GM12878 (cell line): ENCODE measurements around the gene BICC1. TPM values are rescaled to one million over a fixed set of nuclear protein-coding genes. Genes with fewer than 3 reads are reported as not detected.

Experiments
- ATAC-seq: fragments of 200-7000 bp; cut with Tn5 transposase; 3 replicates; pipeline ENCODE4 v1.9.1; 2020; ENCODE audit warnings: mild to moderate bottlenecking, moderate library complexity
- BruUV-seq: library from RNA; stranded (reverse); fragments of 400-500 nt; replicated peaks from 2 replicates; lab custom pipeline; 2021; lab: Mats Ljungman, UMichigan
- CTCF ChIA-PET: fragments of 300-600 bp; sonication (Branson Sonifier 250); formaldehyde crosslinking; extraction: SDS; loops from one replicate; lab custom pipeline; 2021; ENCODE audit warnings: inconsistent platforms; lab: Yijun Ruan, JAX
- POLR2A ChIA-PET: fragments of 350-600 bp; formaldehyde crosslinking; extraction: SDS; loops from one replicate; lab custom pipeline; 2021; ENCODE audit warnings: inconsistent platforms; lab: Charles Lee
- RAD21 ChIA-PET: fragments of 300-600 bp; sonication (Branson Sonifier 250); formaldehyde crosslinking; loops from one replicate; lab custom pipeline; 2023; ENCODE audit warnings: antibody characterized with exemption; ENCODE audit not compliant: unreplicated experiment; lab: Charles Lee
- SMC1A ChIA-PET: fragments of 300-600 bp; sonication (Branson Sonifier 250); formaldehyde crosslinking; loops from one replicate; lab custom pipeline; 2023; ENCODE audit not compliant: unreplicated experiment, uncharacterized antibody; lab: Charles Lee
- DNase-seq: peaks from one replicate; pipeline ENCODE4 v3.0.0-alpha.2; 2011; ENCODE audit warnings: low read depth, low spot score
- FAIRE-seq: peaks from 3 replicates; lab custom pipeline; 2011; peaks lifted over from hg19 to GRCh38; lab: Jason Lieb, UNC
- H2AFZ ChIP-seq: 2 replicates; pipeline ENCODE4 v1.6.0; 2011; ENCODE audit warnings: low read depth, low read length, control low read depth; ENCODE audit not compliant: control insufficient read depth
- H3K27ac ChIP-seq: 2 replicates; pipeline ENCODE4 v1.5.1; 2011; ENCODE audit warnings: control low read depth; ENCODE audit not compliant: control insufficient read depth, insufficient read depth
- H3K27me3 ChIP-seq, 2 experiments: replicated peaks in 1 of 2; 2 replicates each; pipeline versions ENCODE4 v1.6.0 to v1.6.1; 2011; ENCODE audit warnings: low read length in 1 of 2; ENCODE audit not compliant: control insufficient read depth in 2 of 2, insufficient read depth in 2 of 2
- H3K36me3 ChIP-seq, 2 experiments: 2 replicates each; pipeline ENCODE4 v1.5.1; 2011; ENCODE audit warnings: low read length in 1 of 2; ENCODE audit not compliant: control insufficient read depth in 2 of 2, insufficient read depth in 2 of 2
- H3K4me1 ChIP-seq: 2 replicates; pipeline ENCODE4 v1.6.1; 2011; ENCODE audit warnings: mild to moderate bottlenecking, low read length, moderate library complexity, mixed read lengths; ENCODE audit not compliant: control insufficient read depth, insufficient read depth
- H3K4me2 ChIP-seq: 2 replicates; pipeline ENCODE4 v1.6.0; 2011; ENCODE audit warnings: control low read depth; ENCODE audit not compliant: control insufficient read depth, insufficient read depth
- H3K4me3 ChIP-seq: fragments of 200-600 bp; sonication (generic); 2 replicates; pipeline ENCODE4 v1.5.1; 2016
- H3K79me2 ChIP-seq: 2 replicates; pipeline ENCODE4 v1.6.0; 2011; ENCODE audit warnings: low read length; ENCODE audit not compliant: control insufficient read depth, insufficient read depth
- H3K9ac ChIP-seq: 2 replicates; pipeline ENCODE4 v1.8.0; 2011; ENCODE audit warnings: low read length, control low read depth, mixed read lengths; ENCODE audit not compliant: control insufficient read depth, insufficient read depth
- H3K9me3 ChIP-seq: replicated peaks from 3 replicates; pipeline ENCODE4 v1.5.1; 2011; ENCODE audit warnings: mild to moderate bottlenecking, low read length; ENCODE audit not compliant: control insufficient read depth, insufficient read depth
- H4K20me1 ChIP-seq: 2 replicates; pipeline ENCODE4 v1.6.0; 2011; ENCODE audit not compliant: control insufficient read depth, insufficient read depth
- ATF7 ChIP-seq: fragments of 450-650 bp; IDR thresholded peaks from 2 replicates; pipeline ENCODE4 v1.6.1; 2016; ENCODE audit warnings: low read depth, mild to moderate bottlenecking
- BHLHE40 ChIP-seq, 2 experiments: fragments of 450-650 bp in 1 of 2; IDR thresholded peaks; 2 replicates each; pipeline ENCODE4 v1.6.1; 2011 to 2017; ENCODE audit warnings: low read depth in 2 of 2, borderline replicate concordance in 1 of 2, improper control_type of control experiment in 1 of 2, low read length in 1 of 2, mild to moderate bottlenecking in 1 of 2
- E2F4 ChIP-seq: IDR thresholded peaks from 2 replicates; pipeline ENCODE4 v1.6.1; 2012; ENCODE audit warnings: low read depth, low read length, improper control_type of control experiment
- HCFC1 ChIP-seq: fragments of 150-350 bp; IDR thresholded peaks from 2 replicates; pipeline ENCODE4 v1.6.1; 2014; ENCODE audit warnings: low read length
- IKZF1 ChIP-seq: fragments of 450-650 bp; conservative IDR thresholded peaks from 2 replicates; pipeline ENCODE4 v1.6.1; 2017; ENCODE audit warnings: antibody characterized with exemption, mild to moderate bottlenecking
- NBN ChIP-seq: fragments of 450-650 bp; IDR thresholded peaks from 2 replicates; pipeline ENCODE4 v1.6.1; 2016
- PAX5 ChIP-seq: IDR thresholded peaks from 2 replicates; pipeline ENCODE4 v1.6.1; 2011; ENCODE audit warnings: low read depth, low read length, borderline replicate concordance
- SMAD1 ChIP-seq: fragments of 450-650 bp; IDR thresholded peaks from 2 replicates; pipeline ENCODE4 v1.6.1; 2018; ENCODE audit warnings: mild to moderate bottlenecking, low read depth; ENCODE audit not compliant: partially characterized antibody
- SP1 ChIP-seq: IDR thresholded peaks from one replicate; pipeline ENCODE4 v1.6.1; 2011; ENCODE audit warnings: low read depth, low read length
- SUZ12 ChIP-seq: fragments of 200-600 bp; sonication (generic); IDR thresholded peaks from one replicate; pipeline ENCODE4 v1.6.1; 2018; ENCODE audit warnings: antibody characterized with exemption, mild to moderate bottlenecking; ENCODE audit not compliant: unreplicated experiment
- USF1 ChIP-seq: IDR thresholded peaks from 2 replicates; pipeline ENCODE4 v1.6.1; 2011; ENCODE audit warnings: borderline replicate concordance, low read depth, mild to moderate bottlenecking, moderate library complexity, mixed read lengths, low read length; ENCODE audit not compliant: insufficient read depth; ENCODE audit errors: extremely low read length
- ZNF622 ChIP-seq: fragments of 450-650 bp; IDR thresholded peaks from 2 replicates; pipeline ENCODE4 v1.6.1; 2017; ENCODE audit warnings: mild to moderate bottlenecking, inconsistent platforms
- WGBS: methylation state at CpG from one replicate; pipeline ENCODE4 v1.1.6; 2016; ENCODE audit warnings: low lambda C conversion rate; ENCODE audit not compliant: insufficient replicate concordance, insufficient coverage; ENCODE audit errors: missing lambda C conversion rate; 5-methylcytosine and 5-hydroxymethylcytosine counted together
- in situ Hi-C: fragments of 300-500 bp; cut with MboI; formaldehyde crosslinking; loops from 9 replicates; pipeline ENCODE4 v1.14.3; 2018; ENCODE audit warnings: mixed read lengths
- intact Hi-C: fragments of 100-400 bp; cut with micrococcal nuclease; formaldehyde crosslinking; loops from one replicate; pipeline ENCODE4 v1.14.2; 2022; ENCODE audit not compliant: unreplicated experiment
- polyA plus RNA-seq, 11 experiments: library from polyadenylated mRNA; depleted of rRNA in 4 of 11; unstranded in 6 of 11; stranded (reverse) in 5 of 11; fragments of >200 nt; fragmentation: Nextera tagmentation in 4 of 11; fragmentation: Illumina TruSeq in 1 of 11; extraction: Ambion mirVana in 4 of 11; extraction: Trizol in 1 of 11; gene quantifications; 1 replicate in 1 of 11; 2 replicates in 10 of 11; pipeline versions ENCODE4 v1.2.1 to v1.2.3, GENCODE V29; 2011 to 2016; ENCODE audit warnings: inconsistent platforms in 2 of 11, missing spikeins in 2 of 11, low read depth in 1 of 11
- total RNA-seq, 4 experiments: library from RNA; depleted of rRNA in 3 of 4; stranded (reverse); fragments of >200 nt in 3 of 4; fragmentation: Illumina TruSeq in 1 of 4; extraction: Trizol in 1 of 4; gene quantifications; 2 replicates each; pipeline versions ENCODE4 v1.2.1 to v1.2.3, GENCODE V29; 2013 to 2021

BICC1 gene
- total and polyA plus RNA-seq, 10 of the 15 experiments (the other 5 are each of a cell fraction or from before 2014, with no cell fraction given) = 0.01 to 0.10 (median 0.04) TPM; not detected in 5

GRCh38 chr10:58567652-58568051 lies 55.0 kb downstream of the BICC1 start:
- no TSS peak for BruUV-seq
- 0% methylated on average over 1 of the region's 1 CpG for WGBS
- FAIRE-seq (no peak), ATAC-seq (no peak), DNase-seq (no peak)
- H3K27me3 ChIP-seq = no peaks in the 10 kb centered on the region
- CTCF ChIA-PET = interaction anchor here (1.1 kb wide), 1 partner anchor 32 kb away, joined by 3 read pairs; no protein-coding TSS in a partner anchor
- no peaks in the 10 kb centered on the region for H3K79me2 ChIP-seq
- H2AFZ ChIP-seq = no peak overlapping the region
- H3K4me1 ChIP-seq = no peaks in the 10 kb centered on the region
- intact Hi-C loops = no loop called here
- POLR2A ChIA-PET = no interaction called here
- H4K20me1 ChIP-seq = no peaks in the 10 kb centered on the region
- no peaks in the 10 kb centered on the region for H3K9me3 ChIP-seq
- SMC1A ChIA-PET = no interaction called here
- H3K4me3 ChIP-seq = no peak overlapping the region
- in situ Hi-C loops = no loop called here
- no peak overlapping the region for H3K4me2 ChIP-seq
- no peak overlapping the region for H3K9ac ChIP-seq
- RAD21 ChIA-PET = no interaction called here
- no peak for TF ChIP-seq NBN
- no peak for TF ChIP-seq E2F4
- TF ChIP-seq ATF7 = peak; percentile 53
- no peak for TF ChIP-seq ZNF622
- TF ChIP-seq SMAD1 = no peak
- no peaks in the 10 kb centered on the region for H3K36me3 ChIP-seq
- no peak overlapping the region for H3K27ac ChIP-seq

- no peak overlapping the region for H3K4me3 ChIP-seq
- 0% methylated on average over 2 of the region's 2 CpGs for WGBS
- no peaks in the 10 kb centered on the region for H3K9me3 ChIP-seq
- in situ Hi-C loops (no loop called here), intact Hi-C loops (no loop called here)
- SMC1A ChIA-PET = no interaction called here
- no peaks in the 10 kb centered on the region for H3K27me3 ChIP-seq
- TF ChIP-seq SP1 = no peak
- TF ChIP-seq BHLHE40 (IDR thresholded peaks at IDR 0.05; ENCODE audit: borderline replicate concordance in 1 of 2, low read depth in 2 of 2, low read length in 1 of 2) = no peak
- no peak for TF ChIP-seq HCFC1
- no peak for TF ChIP-seq PAX5
- no peak for TF ChIP-seq USF1
- no peak for TF ChIP-seq SUZ12
- no peak for TF ChIP-seq IKZF1
- no peak for TF ChIP-seq E2F4
- no peaks in the 10 kb centered on the region for H4K20me1 ChIP-seq
- BruUV-seq = no TSS peak
- no peak overlapping the region for H3K4me2 ChIP-seq
- DNase-seq (no peak), FAIRE-seq (no peak), ATAC-seq (no peak)
- POLR2A ChIA-PET = no interaction called here
- no peaks in the 10 kb centered on the region for H3K4me1 ChIP-seq
- H3K79me2 ChIP-seq = no peaks in the 10 kb centered on the region
- CTCF ChIA-PET = no interaction called here
- H3K36me3 ChIP-seq = no peaks in the 10 kb centered on the region
- no peak overlapping the region for H3K9ac ChIP-seq
- no peak overlapping the region for H3K27ac ChIP-seq
- H2AFZ ChIP-seq = no peak overlapping the region
- RAD21 ChIA-PET = no interaction called here
These were observed 55.8 kb downstream of the BICC1 start for GRCh38 chr10:58568428-58568935.
